KMS-11 (cell line): ENCODE results near the gene SERPINB2.

Experiments used
- H2AFZ ChIP-seq: fragments of 200-600 bp; sonication (generic); 2 replicates; pipeline ENCODE4 v1.6.1; 2016; ENCODE audit warnings: antibody characterized with exemption, mixed run types, low read depth
- H3K27ac ChIP-seq: fragments of 200-600 bp; sonication (generic); 2 replicates; pipeline ENCODE4 v1.6.1; 2016; ENCODE audit warnings: mild to moderate bottlenecking, mixed run types
- H3K27me3 ChIP-seq: fragments of 200-600 bp; sonication (generic); 2 replicates; pipeline ENCODE4 v1.6.1; 2017; ENCODE audit warnings: mild to moderate bottlenecking, low read depth, mixed run types, moderate library complexity; ENCODE audit not compliant: insufficient read depth
- H3K36me3 ChIP-seq: fragments of 200-600 bp; sonication (generic); 2 replicates; pipeline ENCODE4 v1.6.1; 2017; ENCODE audit warnings: mild to moderate bottlenecking, mixed run types; ENCODE audit not compliant: insufficient read depth
- H3K4me1 ChIP-seq: fragments of 200-600 bp; sonication (generic); 2 replicates; pipeline ENCODE4 v1.6.1; 2016; ENCODE audit warnings: mild to moderate bottlenecking, low read depth, mixed run types; ENCODE audit not compliant: poor library complexity, severe bottlenecking
- H3K4me2 ChIP-seq: fragments of 200-600 bp; sonication (generic); 2 replicates; pipeline ENCODE4 v1.7.0; 2016; ENCODE audit warnings: mild to moderate bottlenecking, mixed run types
- H3K4me3 ChIP-seq: fragments of 200-600 bp; sonication (generic); IDR thresholded peaks from 2 replicates; pipeline ENCODE4 v1.6.1; 2017; ENCODE audit warnings: low read depth, low read length, mixed read lengths; ENCODE audit not compliant: insufficient read depth
- H3K79me2 ChIP-seq: fragments of 200-600 bp; sonication (generic); 2 replicates; pipeline ENCODE4 v1.6.1; 2016; ENCODE audit warnings: low read depth, mixed run types; ENCODE audit not compliant: insufficient read depth
- H3K9ac ChIP-seq: fragments of 200-600 bp; sonication (generic); 2 replicates; pipeline ENCODE4 v1.6.1; 2016; ENCODE audit warnings: mild to moderate bottlenecking, mixed run types
- H4K20me1 ChIP-seq: fragments of 200-600 bp; sonication (generic); 2 replicates; pipeline ENCODE4 v1.6.1; 2016; ENCODE audit warnings: mild to moderate bottlenecking, mixed run types; ENCODE audit not compliant: insufficient read depth
- TF ChIP-seq, protein P1 (sequence below): fragments of 200-600 bp; sonication (generic); conservative IDR thresholded peaks from 2 replicates; pipeline ENCODE4 v1.6.1; 2017; ENCODE audit warnings: low read depth, mild to moderate bottlenecking, antibody characterized with exemption, low read length, moderate library complexity, mixed read lengths

The SERPINB2 gene, protein sequence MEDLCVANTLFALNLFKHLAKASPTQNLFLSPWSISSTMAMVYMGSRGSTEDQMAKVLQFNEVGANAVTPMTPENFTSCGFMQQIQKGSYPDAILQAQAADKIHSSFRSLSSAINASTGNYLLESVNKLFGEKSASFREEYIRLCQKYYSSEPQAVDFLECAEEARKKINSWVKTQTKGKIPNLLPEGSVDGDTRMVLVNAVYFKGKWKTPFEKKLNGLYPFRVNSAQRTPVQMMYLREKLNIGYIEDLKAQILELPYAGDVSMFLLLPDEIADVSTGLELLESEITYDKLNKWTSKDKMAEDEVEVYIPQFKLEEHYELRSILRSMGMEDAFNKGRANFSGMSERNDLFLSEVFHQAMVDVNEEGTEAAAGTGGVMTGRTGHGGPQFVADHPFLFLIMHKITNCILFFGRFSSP

GRCh38 chr18:63887424-63887823 is at the start of gene SERPINB2:
TSS of gene SERPINB2 (plus strand) at chr18:63887705. CDS start at chr18:63891445, 3,740 bp downstream.
- Histone ChIP-seq H3K27ac (no peak within 1 kb of the TSS), H4K20me1 (no peaks in the 10 kb centered on the region), H3K36me3 (no peaks in the 10 kb centered on the region), H2AFZ (no peak within 1 kb of the TSS), H3K27me3 (no peaks in the 10 kb centered on the region), H3K4me3 (no peak within 1 kb of the TSS), H3K9ac (no peak within 1 kb of the TSS), H3K79me2 (no peaks in the 10 kb centered on the region), H3K4me1 (no peaks in the 10 kb centered on the region), H3K4me2 (no peak within 1 kb of the TSS)
- TF ChIP-seq, protein P1, sequence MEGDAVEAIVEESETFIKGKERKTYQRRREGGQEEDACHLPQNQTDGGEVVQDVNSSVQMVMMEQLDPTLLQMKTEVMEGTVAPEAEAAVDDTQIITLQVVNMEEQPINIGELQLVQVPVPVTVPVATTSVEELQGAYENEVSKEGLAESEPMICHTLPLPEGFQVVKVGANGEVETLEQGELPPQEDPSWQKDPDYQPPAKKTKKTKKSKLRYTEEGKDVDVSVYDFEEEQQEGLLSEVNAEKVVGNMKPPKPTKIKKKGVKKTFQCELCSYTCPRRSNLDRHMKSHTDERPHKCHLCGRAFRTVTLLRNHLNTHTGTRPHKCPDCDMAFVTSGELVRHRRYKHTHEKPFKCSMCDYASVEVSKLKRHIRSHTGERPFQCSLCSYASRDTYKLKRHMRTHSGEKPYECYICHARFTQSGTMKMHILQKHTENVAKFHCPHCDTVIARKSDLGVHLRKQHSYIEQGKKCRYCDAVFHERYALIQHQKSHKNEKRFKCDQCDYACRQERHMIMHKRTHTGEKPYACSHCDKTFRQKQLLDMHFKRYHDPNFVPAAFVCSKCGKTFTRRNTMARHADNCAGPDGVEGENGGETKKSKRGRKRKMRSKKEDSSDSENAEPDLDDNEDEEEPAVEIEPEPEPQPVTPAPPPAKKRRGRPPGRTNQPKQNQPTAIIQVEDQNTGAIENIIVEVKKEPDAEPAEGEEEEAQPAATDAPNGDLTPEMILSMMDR = no peak

DNA sequence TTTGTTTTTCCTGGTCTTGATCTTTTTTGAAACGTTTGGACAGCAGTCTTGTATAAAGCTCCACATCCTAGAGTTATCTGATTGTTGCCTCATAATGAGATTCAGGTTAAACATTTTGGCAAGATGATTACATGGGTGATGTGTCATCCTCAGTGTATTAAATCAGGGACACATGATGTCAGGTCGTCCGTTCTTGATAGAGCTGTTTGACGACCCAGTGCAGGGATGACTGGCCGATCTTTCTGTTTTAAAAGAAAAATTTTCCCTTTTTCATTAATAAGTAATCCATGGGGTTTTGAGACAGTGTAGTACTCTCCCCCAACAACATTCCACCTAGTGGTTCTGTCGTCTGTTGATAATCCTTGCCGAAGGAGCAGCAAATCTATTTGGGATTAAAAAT is 44.5 kb upstream of the SERPINB2 start:
- H3K4me2 ChIP-seq = no peak overlapping the region
- H3K9ac ChIP-seq = no peak overlapping the region
- no peaks in the 10 kb centered on the region for H3K36me3 ChIP-seq
- H3K4me3 ChIP-seq = no peak overlapping the region
- no peaks in the 10 kb centered on the region for H3K27me3 ChIP-seq
- no peak overlapping the region for H2AFZ ChIP-seq
- H4K20me1 ChIP-seq = no peaks in the 10 kb centered on the region; the same call in 1 of the 2 replicates
- no peaks in the 10 kb centered on the region for H3K4me1 ChIP-seq
- H3K27ac ChIP-seq = no peak overlapping the region
- TF ChIP-seq, protein P1 = no peak
- no peaks in the 10 kb centered on the region for H3K79me2 ChIP-seq

GRCh38 chr18:63844254-63844653 is 43.3 kb upstream of the SERPINB2 start:
- H3K4me1 ChIP-seq = no peaks in the 10 kb centered on the region
- H3K27ac ChIP-seq = no peak overlapping the region
- no peak overlapping the region for H3K9ac ChIP-seq
- no peaks in the 10 kb centered on the region for H3K36me3 ChIP-seq
- no peaks in the 10 kb centered on the region for H3K79me2 ChIP-seq
- H2AFZ ChIP-seq = no peak overlapping the region
- H4K20me1 ChIP-seq = no peaks in the 10 kb centered on the region
- TF ChIP-seq, protein P1 = peak; percentile 73
- no peaks in the 10 kb centered on the region for H3K27me3 ChIP-seq
- no peak overlapping the region for H3K4me2 ChIP-seq
- H3K4me3 ChIP-seq = no peak overlapping the region

- H3K4me2 ChIP-seq = no peak overlapping the region
- H3K9ac ChIP-seq = no peak overlapping the region
- no peaks in the 10 kb centered on the region for H4K20me1 ChIP-seq
- H2AFZ ChIP-seq = no peak overlapping the region
- TF ChIP-seq, protein P1 = peak; percentile 80
- no peak overlapping the region for H3K27ac ChIP-seq
- no peaks in the 10 kb centered on the region for H3K27me3 ChIP-seq
- no peaks in the 10 kb centered on the region for H3K4me1 ChIP-seq
- no peaks in the 10 kb centered on the region for H3K36me3 ChIP-seq
- H3K4me3 ChIP-seq = no peak overlapping the region
- no peaks in the 10 kb centered on the region for H3K79me2 ChIP-seq
Observed at GRCh38 chr18:63848159-63848558, 39.3 kb upstream of the SERPINB2 start.
